Peyer's patch (tissue), 4 donors: ENCODE results near the gene PCDHGC4. TPM values are rescaled to one million over a fixed set of nuclear protein-coding genes. Genes with fewer than 3 reads are reported as not detected.

Source experiments
- DNase-seq, 3 donors: peaks; one replicate each; pipeline ENCODE4 v3.0.0-alpha.2; 2017 to 2019
- H3K27ac ChIP-seq, 4 donors: fragments of 200-600 bp; sonication (generic); one replicate each; pipeline ENCODE4 v1.5.1; 2016 to 2019
- H3K27me3 ChIP-seq, 2 donors: fragments of 200-600 bp; sonication (generic); one replicate each; pipeline ENCODE4 v1.5.1; 2019
- H3K36me3 ChIP-seq, 3 donors: fragments of 200-600 bp; sonication (generic); one replicate each; pipeline ENCODE4 v1.5.1; 2016 to 2019
- H3K4me1 ChIP-seq, 4 donors: fragments of 200-600 bp; sonication (generic); one replicate each; pipeline ENCODE4 v1.5.1; 2016 to 2019
- H3K4me3 ChIP-seq, 4 donors: fragments of 200-600 bp; sonication (generic); 1 replicate in 3 of 4; 2 replicates in 1 of 4; pipeline ENCODE4 v1.5.1; 2016 to 2019; ENCODE audit warnings: mild to moderate bottlenecking in 1 of 4
- H3K9me3 ChIP-seq, 4 donors: fragments of 200-600 bp; sonication (generic); one replicate each; pipeline ENCODE4 v1.5.1; 2016 to 2019; ENCODE audit warnings: mild to moderate bottlenecking in 1 of 4
- POLR2A ChIP-seq, 2 donors: fragments of 450-650 bp; IDR thresholded peaks; one replicate each; pipeline ENCODE4 v1.5.1; 2017; ENCODE audit warnings: antibody characterized with exemption in 2 of 2, mild to moderate bottlenecking in 2 of 2, moderate library complexity in 2 of 2
- total RNA-seq, 4 donors: library from RNA; depleted of rRNA; stranded (reverse); fragments of >200 nt; gene quantifications; one replicate each; pipeline ENCODE4 v1.1.0, GENCODE V29; 2016
- TF ChIP-seq, protein P1 (sequence below), 6 experiments: fragments of 450-650 bp in 4 of 6; fragments of 200-600 bp in 2 of 6; sonication (generic) in 1 of 6; IDR thresholded peaks; one replicate each; pipeline ENCODE4 v1.5.1; 2017 to 2019; ENCODE audit warnings: antibody characterized with exemption in 6 of 6, mild to moderate bottlenecking in 3 of 6, moderate library complexity in 1 of 6

The PCDHGC4 gene
- total RNA-seq, 4 donors from 2014 or later, result 1.7 to 11.3 (median 5.3) TPM

DNA sequence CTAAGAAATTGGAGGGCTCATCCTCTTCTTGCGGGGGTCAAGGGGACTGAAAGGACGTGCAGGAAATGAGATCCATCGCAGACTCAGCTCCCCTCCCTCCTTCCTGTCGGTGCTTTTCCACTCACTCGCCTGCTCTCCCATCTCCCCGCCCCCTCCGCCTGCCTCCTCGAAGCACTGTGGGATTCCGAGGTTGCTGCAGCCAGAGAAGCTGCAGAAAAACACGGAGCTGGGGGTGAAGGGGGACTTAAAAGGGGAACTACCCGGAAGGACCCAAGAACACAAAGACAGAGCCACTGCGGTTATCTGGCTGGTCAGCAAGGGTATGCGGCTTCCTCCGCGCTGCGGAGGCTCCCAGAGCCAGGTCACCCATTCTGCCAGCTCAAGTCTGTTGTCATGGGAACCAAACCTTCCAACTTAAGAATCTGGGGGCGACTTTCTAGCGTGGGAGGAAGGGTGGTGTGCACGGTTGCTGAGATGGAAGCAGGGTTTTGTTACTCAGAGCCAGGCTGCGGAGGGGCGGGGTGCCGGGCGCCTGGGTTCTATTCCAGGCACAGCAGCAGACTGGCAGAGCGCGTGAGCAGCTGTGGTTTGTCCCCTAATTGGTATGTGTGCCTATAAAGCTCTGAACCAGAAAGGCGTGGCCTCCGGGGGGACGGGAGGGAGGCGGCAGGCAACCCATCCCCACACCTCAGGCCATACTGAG, 28.9 kb downstream of the PCDHGC4 start:
- peaks cover 0 to 21% (median 17%) of the 10 kb centered on the region in 4 donors for H3K4me1 ChIP-seq
- TF ChIP-seq POLR2A (IDR thresholded peaks at IDR 0.05), result no peak
- TF ChIP-seq, protein P1, sequence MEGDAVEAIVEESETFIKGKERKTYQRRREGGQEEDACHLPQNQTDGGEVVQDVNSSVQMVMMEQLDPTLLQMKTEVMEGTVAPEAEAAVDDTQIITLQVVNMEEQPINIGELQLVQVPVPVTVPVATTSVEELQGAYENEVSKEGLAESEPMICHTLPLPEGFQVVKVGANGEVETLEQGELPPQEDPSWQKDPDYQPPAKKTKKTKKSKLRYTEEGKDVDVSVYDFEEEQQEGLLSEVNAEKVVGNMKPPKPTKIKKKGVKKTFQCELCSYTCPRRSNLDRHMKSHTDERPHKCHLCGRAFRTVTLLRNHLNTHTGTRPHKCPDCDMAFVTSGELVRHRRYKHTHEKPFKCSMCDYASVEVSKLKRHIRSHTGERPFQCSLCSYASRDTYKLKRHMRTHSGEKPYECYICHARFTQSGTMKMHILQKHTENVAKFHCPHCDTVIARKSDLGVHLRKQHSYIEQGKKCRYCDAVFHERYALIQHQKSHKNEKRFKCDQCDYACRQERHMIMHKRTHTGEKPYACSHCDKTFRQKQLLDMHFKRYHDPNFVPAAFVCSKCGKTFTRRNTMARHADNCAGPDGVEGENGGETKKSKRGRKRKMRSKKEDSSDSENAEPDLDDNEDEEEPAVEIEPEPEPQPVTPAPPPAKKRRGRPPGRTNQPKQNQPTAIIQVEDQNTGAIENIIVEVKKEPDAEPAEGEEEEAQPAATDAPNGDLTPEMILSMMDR (IDR thresholded peaks at IDR 0.05), result no peak
- H3K36me3 ChIP-seq, result peaks cover 0 to 38% (median 0%) of the 10 kb centered on the region in 3 donors

DNA sequence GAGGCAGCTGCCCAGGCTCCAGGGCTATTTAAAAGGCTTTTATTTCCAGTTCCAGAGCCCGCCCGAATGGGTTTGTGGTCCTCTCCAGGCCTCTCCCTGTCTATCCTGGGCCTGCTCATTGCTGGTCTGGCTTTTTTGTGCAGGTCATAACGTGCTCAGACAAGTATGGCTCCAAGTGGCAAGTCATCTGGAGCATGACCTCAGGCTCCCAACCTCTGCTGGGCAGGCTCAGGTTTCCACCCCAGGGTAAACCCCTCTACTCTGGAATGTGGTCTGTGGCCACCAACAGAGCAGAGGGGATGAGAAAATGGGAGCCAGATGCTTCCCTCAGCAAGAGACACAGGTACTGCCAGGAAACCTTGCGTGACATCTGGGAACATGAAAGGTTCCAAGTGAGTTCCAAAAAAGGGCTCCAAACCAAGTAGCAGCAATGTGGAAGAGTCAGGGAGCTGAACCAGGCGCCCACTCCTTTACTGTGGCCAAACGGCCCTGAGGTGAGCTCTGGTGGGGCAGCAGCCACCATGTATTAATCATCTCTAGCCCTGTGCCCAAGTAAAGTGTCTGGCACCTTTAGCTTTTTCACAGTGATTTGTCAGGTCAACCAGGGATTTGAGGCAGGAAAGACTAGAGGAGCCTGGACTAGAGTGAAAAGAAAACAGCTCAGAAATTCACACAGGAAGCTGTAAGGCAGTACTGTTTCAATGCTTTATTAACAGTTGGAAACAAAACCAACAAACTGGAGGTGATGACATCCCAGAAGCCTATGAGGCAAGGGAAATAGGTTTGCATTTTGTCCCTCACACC, 29.7 kb downstream of the PCDHGC4 start:
- TF ChIP-seq, protein P1 (IDR thresholded peaks at IDR 0.05), result no peak
- TF ChIP-seq POLR2A (IDR thresholded peaks at IDR 0.05), result no peak
- peak overlapping the region in 2 of 4 donors; percentile 50 to 58 for H3K4me3 ChIP-seq
- peak overlapping the region; percentile 20 to 86 (median 76) for H3K27ac ChIP-seq
- no peak for DNase-seq
- H3K27me3 ChIP-seq, result no peaks in the 10 kb centered on the region
- peaks cover 0 to 21% (median 13%) of the 10 kb centered on the region in 4 donors for H3K4me1 ChIP-seq
- H3K36me3 ChIP-seq, result peaks cover 0 to 46% (median 0%) of the 10 kb centered on the region in 3 donors
- H3K9me3 ChIP-seq, result no peaks in the 10 kb centered on the region

More for the DNA sequence above, 28.9 kb downstream of the PCDHGC4 start:
- Histone ChIP-seq H3K27me3 (no peaks in the 10 kb centered on the region), H3K9me3 (no peaks in the 10 kb centered on the region), H3K4me3 (peak overlapping the region; percentile 43 to 58 (median 48)), H3K27ac (peak overlapping the region; percentile 47 to 86 (median 76))
- DNase-seq, result peak in 2 of 3 donors; percentile 71 to 76

DNA sequence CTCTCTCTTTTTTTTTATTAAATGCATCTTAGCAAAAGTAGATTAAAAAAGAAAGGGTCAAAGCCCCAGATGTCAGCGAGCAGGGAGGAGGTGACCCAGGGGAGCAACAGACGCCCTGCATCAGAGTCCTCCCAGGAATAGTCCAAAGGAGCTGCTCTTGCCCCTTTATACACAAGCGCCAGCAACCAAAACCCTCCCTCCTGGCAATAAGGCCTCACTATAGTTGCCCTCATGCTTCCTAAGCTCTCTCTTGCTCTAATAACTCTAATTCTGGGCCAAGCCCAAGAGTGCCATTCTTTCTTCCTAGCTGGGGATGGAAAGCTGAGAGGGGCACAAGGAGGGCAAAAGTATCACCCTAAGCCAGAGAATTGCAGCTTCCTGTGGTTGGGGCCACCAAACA, 30.3 kb downstream of the PCDHGC4 start:
- Histone ChIP-seq H3K9me3 (no peaks in the 10 kb centered on the region), H3K27ac (peak overlapping the region in 2 of 4 donors; percentile 75 to 86), H3K4me3 (no peak overlapping the region), H3K4me1 (peaks cover 0 to 18% (median 10%) of the 10 kb centered on the region in 4 donors), H3K36me3 (peaks cover 0 to 51% (median 0%) of the 10 kb centered on the region in 3 donors), H3K27me3 (no peaks in the 10 kb centered on the region)
- TF ChIP-seq, protein P1 (IDR thresholded peaks at IDR 0.05), result no peak
- no peak for TF ChIP-seq POLR2A (IDR thresholded peaks at IDR 0.05)
- DNase-seq, result no peak

DNA sequence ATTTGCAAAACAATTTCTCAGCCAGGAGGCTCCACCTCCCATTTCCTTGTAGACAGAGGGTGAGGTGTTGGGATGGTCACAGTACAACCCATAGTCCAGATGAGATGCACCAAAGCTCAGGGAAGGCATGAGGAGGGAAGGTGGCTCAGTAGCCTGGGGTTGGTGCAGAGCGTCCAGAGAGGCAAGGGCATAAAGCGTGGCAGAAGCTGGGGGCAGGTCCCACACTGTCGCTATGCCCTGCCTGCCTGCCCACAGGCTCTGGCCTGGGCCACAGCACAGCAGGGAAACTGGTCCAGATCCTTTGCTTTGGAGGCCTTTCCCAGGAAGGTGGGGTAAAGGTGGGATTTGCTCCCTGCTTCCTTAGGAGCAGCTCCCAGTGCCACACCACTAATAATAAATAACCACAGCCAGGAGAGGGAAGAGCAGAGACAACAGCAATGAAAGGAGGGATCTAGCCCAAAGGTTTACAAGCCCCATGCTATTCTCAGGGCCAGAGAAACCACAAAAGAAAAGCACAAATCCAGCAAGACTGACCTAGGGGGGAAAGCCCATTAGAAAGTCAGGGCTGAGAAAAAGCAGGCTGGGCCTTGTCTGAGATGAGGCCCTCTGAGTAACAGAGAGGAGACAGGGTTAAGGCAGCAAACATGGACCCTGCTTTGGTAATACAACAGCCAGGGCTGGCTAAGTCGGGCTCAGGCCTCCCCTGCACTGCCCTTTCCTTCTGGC, 31.3 kb downstream of the PCDHGC4 start:
- H3K9me3 ChIP-seq, result no peaks in the 10 kb centered on the region
- H3K27me3 ChIP-seq, result no peaks in the 10 kb centered on the region
- DNase-seq, result no peak
- no peak overlapping the region for H3K27ac ChIP-seq
- H3K36me3 ChIP-seq, result peaks cover 0 to 55% (median 0%) of the 10 kb centered on the region in 3 donors
- TF ChIP-seq, protein P1 (IDR thresholded peaks at IDR 0.05), result no peak
- no peak for TF ChIP-seq POLR2A (IDR thresholded peaks at IDR 0.05)
- peaks cover 0 to 18% (median 10%) of the 10 kb centered on the region in 4 donors for H3K4me1 ChIP-seq
- no peak overlapping the region for H3K4me3 ChIP-seq

DNA sequence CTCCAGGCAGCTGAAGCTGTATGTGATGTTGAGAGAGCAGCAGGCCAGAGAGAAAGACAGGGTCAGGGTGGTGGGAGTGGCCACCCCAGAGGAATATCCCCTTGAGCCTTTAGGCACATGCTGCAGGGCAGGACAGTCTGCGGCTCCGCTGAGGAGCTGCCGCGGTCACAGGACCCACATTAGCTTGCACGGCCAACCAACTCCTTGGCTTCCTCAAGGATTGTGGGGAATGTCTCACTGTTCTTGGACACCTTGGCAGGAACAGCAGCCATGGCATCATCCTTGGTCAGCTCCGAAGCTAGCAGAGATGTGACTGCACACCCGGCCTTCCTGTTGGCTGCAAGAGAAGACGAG, 31.8 kb downstream of the PCDHGC4 start:
- no peak overlapping the region for H3K27ac ChIP-seq
- DNase-seq, result no peak
- TF ChIP-seq, protein P1 (IDR thresholded peaks at IDR 0.05), result no peak
- no peak for TF ChIP-seq POLR2A (IDR thresholded peaks at IDR 0.05)
- H3K4me3 ChIP-seq, result no peak overlapping the region
- peaks cover 0 to 51% (median 0%) of the 10 kb centered on the region in 3 donors for H3K36me3 ChIP-seq
- H3K9me3 ChIP-seq, result no peaks in the 10 kb centered on the region
- peaks cover 0 to 22% (median 9%) of the 10 kb centered on the region in 4 donors for H3K4me1 ChIP-seq
- H3K27me3 ChIP-seq, result no peaks in the 10 kb centered on the region
